Erythroblast (primary cell): ENCODE results near the gene DIABLO.
A peak's percentile ranks its signal among the peaks of the same experiment; 100 is the strongest.

Source experiments
- DNase-seq, 2 experiments: peaks; one replicate each; lab custom pipeline; 2025; lab: John Stamatoyannopoulos, UW
- GATA1 ChIP-seq: IDR thresholded peaks from 2 replicates; pipeline ENCODE4 v1.6.1; 2011; ENCODE audit warnings: low read depth, mild to moderate bottlenecking, control low read depth, low read length, moderate library complexity
- POLR2A ChIP-seq: IDR thresholded peaks from 2 replicates; pipeline ENCODE4 v1.6.1; 2011; ENCODE audit warnings: mild to moderate bottlenecking, low read length

The DIABLO gene

GRCh38 chr12:122235741-122236140, 9.9 kb upstream of the DIABLO start:
- no peak for TF ChIP-seq GATA1
- DNase-seq: no peak

GRCh38 chr12:122232691-122233090, 6.8 kb upstream of the DIABLO start:
- TF ChIP-seq GATA1 (no peak), POLR2A (no peak)
- DNase-seq: no peak

DNA sequence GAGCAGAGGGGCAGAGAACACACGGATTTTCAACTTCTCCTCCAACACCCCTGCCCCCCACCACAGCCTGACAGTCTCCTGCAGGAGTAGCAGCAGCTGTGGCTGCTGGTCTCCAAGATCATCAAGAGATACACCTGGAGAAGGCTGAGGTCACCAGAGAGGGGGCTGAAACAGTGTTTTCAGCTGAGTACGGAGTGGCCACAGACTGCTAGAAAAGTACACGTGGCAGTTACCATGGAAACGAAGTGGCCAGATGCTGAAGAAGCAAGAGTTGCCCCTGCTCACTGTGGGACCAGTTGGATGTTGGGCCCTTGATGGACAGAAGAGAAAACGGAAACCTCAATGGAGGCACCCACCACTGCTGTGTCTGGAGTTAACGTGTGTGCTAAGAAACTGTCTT, 4.9 kb upstream of the DIABLO start:
- DNase-seq: no peak
- TF ChIP-seq POLR2A (no peak), GATA1 (no peak)

GRCh38 chr12:122228092-122228491, 2.2 kb upstream of the DIABLO start:
- TF ChIP-seq GATA1 (no peak), POLR2A (no peak)
- no peak for DNase-seq

GRCh38 chr12:122227341-122227740, 1.5 kb upstream of the DIABLO start:
- DNase-seq: no peak

DNA sequence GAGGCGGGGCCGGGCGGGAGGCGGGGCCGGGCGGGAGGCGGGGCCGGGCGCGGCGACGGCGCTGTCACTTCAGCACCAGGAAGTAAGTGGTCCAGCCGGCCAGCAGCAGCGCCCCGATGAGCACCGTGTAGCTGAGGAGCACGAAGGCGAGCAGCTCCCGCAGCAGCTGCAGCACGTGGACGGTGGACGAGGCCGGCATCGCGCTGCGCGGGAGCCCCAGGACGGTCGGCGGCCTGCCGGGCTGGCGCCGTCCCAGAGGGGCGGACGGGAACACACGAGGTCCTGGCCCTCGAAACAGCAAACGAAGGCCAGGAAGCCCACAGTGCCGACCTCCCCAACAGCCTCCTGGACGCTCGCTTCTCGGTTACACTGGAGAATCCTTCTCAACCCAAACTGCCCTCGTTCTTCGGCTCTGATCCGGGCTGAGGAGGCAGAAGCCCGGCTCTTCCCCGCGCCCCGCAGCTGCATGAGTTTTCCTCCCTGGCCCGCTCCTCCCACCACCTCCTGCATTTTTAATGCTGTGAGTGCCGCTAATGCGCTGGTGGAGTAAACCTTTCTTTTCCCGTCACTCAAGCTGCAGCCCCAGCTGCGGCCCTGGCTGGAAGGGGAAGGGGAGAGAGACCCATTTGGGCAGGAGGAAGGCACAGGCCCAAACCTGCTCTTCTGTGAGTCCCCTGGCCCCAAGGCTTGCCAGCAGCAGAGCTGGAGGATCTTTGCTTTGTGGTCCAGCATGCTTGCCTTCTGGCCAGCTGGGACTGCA, 694 bp upstream of the DIABLO start:
- DNase-seq: no peak
- no peak for TF ChIP-seq GATA1
- TF ChIP-seq POLR2A: no peak

More at GRCh38 chr12:122227341-122227740, 1.5 kb upstream of the DIABLO start:
- TF ChIP-seq POLR2A: no peak
- TF ChIP-seq GATA1: no peak

DNA sequence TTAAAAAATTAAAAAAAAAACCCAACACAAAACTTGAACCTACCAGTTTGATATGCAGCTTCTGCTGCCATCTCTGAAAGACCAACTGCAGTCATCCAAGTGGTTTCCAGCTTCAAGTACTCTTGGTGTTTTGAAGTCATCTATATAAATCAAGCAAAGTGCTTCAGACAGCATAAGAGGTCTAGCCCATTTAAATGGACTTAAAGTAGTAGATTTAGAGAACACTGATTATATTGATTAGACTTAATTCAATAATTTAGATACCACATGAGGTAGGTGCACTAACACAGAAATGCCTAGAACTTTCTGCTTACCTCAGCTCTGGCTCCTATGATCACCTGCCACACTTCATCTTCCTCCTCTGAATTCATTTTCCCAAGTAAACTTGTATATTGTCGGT, 9.4 kb downstream of the DIABLO start:
- no peak for TF ChIP-seq POLR2A
- TF ChIP-seq GATA1: no peak
- DNase-seq: no peak

DNA sequence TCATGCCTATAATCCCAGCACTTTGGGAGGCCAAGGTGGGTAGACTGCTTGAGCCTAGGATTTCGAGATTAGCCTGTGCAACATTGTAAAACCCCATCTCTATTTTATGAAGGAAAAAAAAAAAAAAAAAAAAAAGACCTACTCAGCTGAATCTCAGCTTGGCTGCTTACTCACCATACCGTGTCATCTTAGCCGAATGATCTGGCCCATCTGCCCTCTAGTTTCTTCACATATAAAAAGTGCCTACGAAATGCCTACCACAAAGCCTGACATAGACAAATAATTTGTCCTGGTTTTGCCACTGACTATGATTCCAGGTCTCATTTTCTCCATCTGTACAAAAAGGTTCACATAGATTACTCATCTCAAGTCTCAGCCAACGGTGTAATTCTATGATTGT, 10.1 kb downstream of the DIABLO start:
- no peak for DNase-seq
- no peak for TF ChIP-seq GATA1
- no peak for TF ChIP-seq POLR2A

DNA sequence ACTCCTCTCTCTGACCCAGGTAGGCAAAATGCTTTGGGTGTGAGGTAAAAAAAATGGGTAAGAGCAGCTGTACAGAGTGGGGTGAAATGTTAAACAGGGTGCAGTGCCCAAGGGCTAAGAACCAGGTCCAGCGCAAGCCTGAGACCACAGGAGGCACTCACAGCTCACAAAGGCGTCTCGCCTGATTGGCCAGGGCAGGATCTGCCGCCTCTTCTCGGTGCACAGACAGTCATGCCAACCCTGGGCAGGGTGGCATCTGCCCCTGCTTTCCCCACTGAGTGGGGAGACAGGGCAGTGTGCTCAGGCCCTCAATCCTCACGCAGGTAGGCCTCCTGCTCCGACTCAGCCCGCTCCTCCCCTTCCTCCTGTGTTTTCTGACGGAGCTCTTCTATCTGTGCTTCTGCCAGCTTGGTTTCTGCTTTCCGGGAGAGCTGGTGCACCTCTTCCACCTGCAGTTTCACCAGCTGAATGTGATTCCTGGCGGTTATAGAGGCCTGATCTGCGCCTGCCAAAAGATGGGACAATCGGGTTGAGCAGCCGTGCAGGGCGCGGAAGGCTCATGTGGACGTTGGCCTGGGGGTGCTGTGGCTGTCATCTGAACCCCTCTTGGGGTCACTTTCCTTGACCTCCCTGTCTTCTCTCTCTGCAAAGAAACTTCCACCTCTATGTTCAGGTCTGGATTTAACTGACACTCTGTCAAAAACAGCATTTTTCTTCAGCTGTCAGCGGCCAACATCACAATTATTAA, 17.6 kb downstream of the DIABLO start:
- no peak for DNase-seq

DNA sequence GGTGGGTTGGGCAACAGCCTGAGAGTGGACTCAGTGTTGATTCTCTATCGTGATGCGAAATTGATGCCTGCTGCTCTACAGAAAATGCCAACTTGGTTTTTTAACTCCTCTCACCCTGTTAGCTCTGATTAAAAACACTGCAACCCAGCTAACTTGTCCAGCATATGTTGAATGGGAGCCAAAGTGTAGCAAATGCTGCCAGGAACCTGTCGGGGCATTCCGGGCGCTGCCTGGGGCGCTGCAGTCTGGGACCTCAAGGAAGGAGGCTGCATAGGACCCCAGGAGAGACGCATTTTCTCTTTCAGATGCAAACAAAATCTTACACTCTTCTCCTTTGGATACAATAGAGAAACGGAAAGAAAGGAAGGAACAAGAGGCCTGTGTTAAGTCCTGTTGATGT, 18.5 kb downstream of the DIABLO start:
- no peak for TF ChIP-seq GATA1
- no peak for TF ChIP-seq POLR2A
- DNase-seq: no peak

More for the DNA sequence above, 17.6 kb downstream of the DIABLO start:
- TF ChIP-seq GATA1 (no peak), POLR2A (no peak)

DNA sequence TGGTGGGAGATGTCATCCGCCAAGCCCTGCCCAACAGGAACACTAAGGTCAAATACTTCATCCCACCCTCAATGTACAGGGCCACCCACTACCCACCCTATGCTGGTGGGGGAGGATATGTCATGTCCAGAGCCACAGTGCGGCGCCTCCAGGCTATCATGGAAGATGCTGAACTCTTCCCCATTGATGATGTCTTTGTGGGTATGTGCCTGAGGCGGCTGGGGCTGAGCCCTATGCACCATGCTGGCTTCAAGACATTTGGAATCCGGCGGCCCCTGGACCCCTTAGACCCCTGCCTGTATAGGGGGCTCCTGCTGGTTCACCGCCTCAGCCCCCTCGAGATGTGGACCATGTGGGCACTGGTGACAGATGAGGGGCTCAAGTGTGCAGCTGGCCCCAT, 18.9 kb downstream of the DIABLO start:
- DNase-seq: no peak
- no peak for TF ChIP-seq GATA1
- TF ChIP-seq POLR2A: no peak

DNA sequence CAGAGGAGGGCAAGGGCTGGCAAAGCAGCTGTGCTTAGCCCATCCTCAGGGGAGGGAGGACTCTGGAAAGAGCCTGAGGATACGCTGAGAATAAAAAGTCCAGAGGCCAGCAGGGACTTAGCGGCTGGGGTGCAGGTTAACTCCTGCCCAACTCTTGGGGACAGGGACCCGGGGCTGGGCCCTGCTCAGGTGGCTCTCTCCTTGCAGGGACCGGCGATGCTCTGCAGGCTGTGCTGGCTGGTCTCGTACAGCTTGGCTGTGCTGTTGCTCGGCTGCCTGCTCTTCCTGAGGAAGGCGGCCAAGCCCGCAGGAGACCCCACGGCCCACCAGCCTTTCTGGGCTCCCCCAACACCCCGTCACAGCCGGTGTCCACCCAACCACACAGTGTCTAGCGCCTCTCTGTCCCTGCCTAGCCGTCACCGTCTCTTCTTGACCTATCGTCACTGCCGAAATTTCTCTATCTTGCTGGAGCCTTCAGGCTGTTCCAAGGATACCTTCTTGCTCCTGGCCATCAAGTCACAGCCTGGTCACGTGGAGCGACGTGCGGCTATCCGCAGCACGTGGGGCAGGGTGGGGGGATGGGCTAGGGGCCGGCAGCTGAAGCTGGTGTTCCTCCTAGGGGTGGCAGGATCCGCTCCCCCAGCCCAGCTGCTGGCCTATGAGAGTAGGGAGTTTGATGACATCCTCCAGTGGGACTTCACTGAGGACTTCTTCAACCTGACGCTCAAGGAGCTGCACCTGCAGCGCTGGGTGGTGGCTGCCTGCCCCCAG, 19.6 kb downstream of the DIABLO start:
- TF ChIP-seq GATA1: no peak
- peak; percentile 15 for TF ChIP-seq POLR2A
- DNase-seq: no peak

GRCh38 chr12:122205053-122205925, 20.6 kb downstream of the DIABLO start:
- peak in 1 of 2 experiments; percentile 30 for DNase-seq
- no peak for TF ChIP-seq POLR2A
- TF ChIP-seq GATA1: no peak
